DOHH2 (cell line): ENCODE measurements around the gene CYP4F3.
"Not testable (repeated sequence)": the region's sequence is repeated elsewhere in the genome, so short reads cannot be mapped to it uniquely, and the experiment has no call there.

ENCODE experiments used
- H3F3A ChIP-seq: fragments of 200-600 bp; sonication (generic), shearing (Covaris generic); 2 replicates; pipeline ENCODE4 v1.6.0; 2016; ENCODE audit warnings: antibody characterized with exemption, mild to moderate bottlenecking; ENCODE audit not compliant: control insufficient read depth, insufficient read depth
- H3K27ac ChIP-seq: fragments of 200-600 bp; sonication (generic); 2 replicates; pipeline ENCODE4 v1.5.1; 2014; ENCODE audit warnings: low read depth, mild to moderate bottlenecking, low read length, moderate library complexity
- H3K27me3 ChIP-seq: fragments of 200-600 bp; sonication (generic); 2 replicates; pipeline ENCODE4 v1.6.1; 2014; ENCODE audit warnings: mild to moderate bottlenecking, low read length, mixed read lengths; ENCODE audit not compliant: control insufficient read depth
- H3K36me3 ChIP-seq: fragments of 200-600 bp; sonication (generic); 2 replicates; pipeline ENCODE4 v1.6.1; 2014; ENCODE audit warnings: mild to moderate bottlenecking, low read length, moderate library complexity, mixed read lengths; ENCODE audit not compliant: control insufficient read depth
- H3K4me1 ChIP-seq: fragments of 200-600 bp; sonication (generic); 2 replicates; pipeline ENCODE4 v1.6.1; 2014; ENCODE audit warnings: mild to moderate bottlenecking, low read length, mixed read lengths; ENCODE audit not compliant: control insufficient read depth
- H3K4me2 ChIP-seq: fragments of 200-600 bp; sonication (generic); 2 replicates; pipeline ENCODE4 v1.6.0; 2014; ENCODE audit warnings: mild to moderate bottlenecking, low read length, moderate library complexity
- H3K4me3 ChIP-seq: fragments of 200-600 bp; sonication (generic); 2 replicates; pipeline ENCODE4 v1.5.1; 2014; ENCODE audit warnings: mild to moderate bottlenecking, low read length, mixed read lengths
- H3K79me2 ChIP-seq: fragments of 200-600 bp; sonication (generic); 2 replicates; pipeline ENCODE4 v1.6.1; 2014; ENCODE audit warnings: mild to moderate bottlenecking, low read length, mixed read lengths; ENCODE audit not compliant: control insufficient read depth
- H3K9me2 ChIP-seq: fragments of 200-600 bp; sonication (generic); replicated peaks from 2 replicates; pipeline ENCODE4 v1.6.1; 2014; ENCODE audit warnings: mild to moderate bottlenecking, low read length, mixed read lengths; ENCODE audit not compliant: control insufficient read depth
- H3K9me3 ChIP-seq: fragments of 200-600 bp; sonication (generic); 2 replicates; pipeline ENCODE4 v1.6.1; 2014; ENCODE audit warnings: antibody characterized with exemption, low read length, mixed read lengths; ENCODE audit not compliant: control insufficient read depth, insufficient read depth
- H4K20me1 ChIP-seq: fragments of 200-600 bp; sonication (generic); 2 replicates; pipeline ENCODE4 v1.6.0; 2014; ENCODE audit warnings: low read depth, mild to moderate bottlenecking, antibody characterized with exemption, low read length, moderate library complexity; ENCODE audit not compliant: control insufficient read depth, insufficient read depth
- CTCF ChIP-seq: fragments of 200-600 bp; sonication (generic); IDR thresholded peaks from one replicate; pipeline ENCODE4 v1.5.1; 2014; ENCODE audit warnings: antibody characterized with exemption, mild to moderate bottlenecking, low read depth, low read length; ENCODE audit not compliant: poor library complexity, severe bottlenecking
- EZH2phosphoT487 ChIP-seq: fragments of 200-600 bp; sonication (generic); IDR thresholded peaks from 2 replicates; pipeline ENCODE4 v1.6.1; 2017; ENCODE audit warnings: borderline replicate concordance, mild to moderate bottlenecking, antibody characterized with exemption, low read length, moderate library complexity, mixed read lengths

The CYP4F3 gene

GRCh38 chr19:15640294-15640903 is at the start of gene CYP4F3:
TSS of gene CYP4F3 (plus strand) at chr19:15640897. CDS start at chr19:15641416, 519 bp downstream.
- no peaks in the 10 kb centered on the region for H3K4me1 ChIP-seq
- no peaks in the 10 kb centered on the region for H3K27me3 ChIP-seq
- H3F3A ChIP-seq: no peaks in the 10 kb centered on the region
- no peaks in the 10 kb centered on the region for H3K9me3 ChIP-seq
- no peak within 1 kb of the TSS for H3K27ac ChIP-seq
- H3K4me3 ChIP-seq: no peak within 1 kb of the TSS
- no peaks in the 10 kb centered on the region for H3K9me2 ChIP-seq
- TF ChIP-seq EZH2phosphoT487 (no peak), CTCF (no peak)
- H3K4me2 ChIP-seq: no peak within 1 kb of the TSS
- no peaks in the 10 kb centered on the region for H3K36me3 ChIP-seq
- no peaks in the 10 kb centered on the region for H4K20me1 ChIP-seq
- no peaks in the 10 kb centered on the region for H3K79me2 ChIP-seq

- no peaks in the 10 kb centered on the region for H3K27me3 ChIP-seq
- H3K4me1 ChIP-seq: no peaks in the 10 kb centered on the region
- no peaks in the 10 kb centered on the region for H3K9me3 ChIP-seq
- no peaks in the 10 kb centered on the region for H3F3A ChIP-seq
- no peak overlapping the region for H3K27ac ChIP-seq
- TF ChIP-seq EZH2phosphoT487: no peak
- no peak for TF ChIP-seq CTCF
- no peaks in the 10 kb centered on the region for H4K20me1 ChIP-seq
- no peaks in the 10 kb centered on the region for H3K79me2 ChIP-seq
- H3K36me3 ChIP-seq: no peaks in the 10 kb centered on the region
- H3K4me2 ChIP-seq: no peak overlapping the region
- no peaks in the 10 kb centered on the region for H3K9me2 ChIP-seq
- no peak overlapping the region for H3K4me3 ChIP-seq
Observed at GRCh38 chr19:15591796-15592195, 48.9 kb upstream of the CYP4F3 start.

- H3K9me3 ChIP-seq, H3K36me3 ChIP-seq, H3K27ac ChIP-seq, H3F3A ChIP-seq, H3K9me2 ChIP-seq, H3K79me2 ChIP-seq, H3K4me1 ChIP-seq, H3K27me3 ChIP-seq, H4K20me1 ChIP-seq, H3K4me3 ChIP-seq, H3K4me2 ChIP-seq: not testable (repeated sequence)
Observed at GRCh38 chr19:15592506-15592905, 48.2 kb upstream of the CYP4F3 start.

GRCh38 chr19:15593766-15594165 is 46.9 kb upstream of the CYP4F3 start:
- not testable (repeated sequence) for H3K9me2 ChIP-seq, H3K4me3 ChIP-seq, H3K4me1 ChIP-seq, H3K79me2 ChIP-seq, H3K4me2 ChIP-seq, H3K27me3 ChIP-seq, H4K20me1 ChIP-seq, H3F3A ChIP-seq, H3K9me3 ChIP-seq, H3K27ac ChIP-seq, H3K36me3 ChIP-seq
